Measurements from ENCODE around the gene MS4A6A. TPM values are rescaled to one million over a fixed set of nuclear protein-coding genes. Genes with fewer than 3 reads are reported as not detected.

MS4A6A gene
- total and polyA plus RNA-seq, 9 of the 15 experiments (the other 6 are each of a cell fraction or from before 2014, with no cell fraction given) = 0.57 to 9.5 (median 4.2) TPM

GRCh38 chr11:60230681-60231080 is 47.8 kb upstream of the MS4A6A start:
- in situ Hi-C loops (cut with MboI) = no loop called here

More at GRCh38 chr11:60230681-60231080, 47.8 kb upstream of the MS4A6A start:
- no peak overlapping the region for H3K4me2 ChIP-seq (ENCODE audit: insufficient read depth, low read length)
- no peaks in the 10 kb centered on the region for H4K20me1 ChIP-seq (replicated peaks; ENCODE audit: control insufficient read depth, insufficient read depth, low read length)
- intact Hi-C loops (cut with micrococcal nuclease) = no loop called here
- ATAC-seq (no peak), DNase-seq (ENCODE audit: extremely low read depth in 1 of 4, low spot score in 3 of 4) (no peak), FAIRE-seq (no peak)
- H3K36me3 ChIP-seq (ENCODE audit: control insufficient read depth, insufficient read depth, low read length) = no peaks in the 10 kb centered on the region
- no peaks in the 10 kb centered on the region for H3K9me1 ChIP-seq (ENCODE audit: control insufficient read depth, insufficient read depth, low read length)
- ChIA-PET CTCF (ENCODE audit: low intra/inter-chr PET ratio) (no interaction called here), POLR2A (interaction anchor here (0.9 kb wide), 1 partner anchor 11 kb away, joined by 4 read pairs; no protein-coding TSS in a partner anchor)
- 22% methylated on average over 1 of the region's 1 CpG for WGBS (ENCODE audit: insufficient coverage, low coverage, missing lambda C conversion rate)
- no peak overlapping the region for H3K27ac ChIP-seq (ENCODE audit: extremely low read depth, low read depth, low read length)
- 0 out of 5 replicates have a peak, but pooled peaks cover 0 to 2% of the 10 kb centered on the region in 2 experiments for H3K4me1 ChIP-seq (replicated peaks in 1 of 2; ENCODE audit: control insufficient read depth in 2 of 2, insufficient read depth in 2 of 2, low read length in 2 of 2)
- no peaks in the 10 kb centered on the region for H3K27me3 ChIP-seq (ENCODE audit: control insufficient read depth in 2 of 2, insufficient read depth in 2 of 2, low read length in 2 of 2)
- no peak for TF ChIP-seq RUNX1 (IDR thresholded peaks at IDR 0.05; ENCODE audit: low read depth)
- TF ChIP-seq PHF8 (IDR thresholded peaks at IDR 0.05; ENCODE audit: borderline replicate concordance, low read length) = no peak
- TF ChIP-seq SAFB2 (IDR thresholded peaks at IDR 0.05; ENCODE audit: borderline replicate concordance, low read depth, low read length, severe bottlenecking) = no peak
- TF ChIP-seq ZNF696 (CRISPR knock-in tag; conservative IDR thresholded peaks at IDR 0.05) = no peak
- TF ChIP-seq PTTG1 (tag; IDR thresholded peaks at IDR 0.05; ENCODE audit: low read depth) = no peak
- TF ChIP-seq SLC30A9 (CRISPR knock-in tag; IDR thresholded peaks at IDR 0.05) = no peak
- TF ChIP-seq ZNF324 (CRISPR knock-in tag; IDR thresholded peaks at IDR 0.05) = no peak
- TF ChIP-seq SFPQ (IDR thresholded peaks at IDR 0.05; ENCODE audit: low read depth, low read length) = no peak
- no peak for TF ChIP-seq BRD9 (IDR thresholded peaks at IDR 0.05; ENCODE audit: low read depth, partially characterized antibody)
- TF ChIP-seq ZFP36 (IDR thresholded peaks at IDR 0.05; ENCODE audit: low read depth, low read length, partially characterized antibody) = no peak
- TF ChIP-seq RNF2 (IDR thresholded peaks at IDR 0.05) = no peak
- no peak for TF ChIP-seq ZNF79 (CRISPR knock-in tag; IDR thresholded peaks at IDR 0.05; ENCODE audit: low read depth)
- no peak for TF ChIP-seq ZNF766 (CRISPR knock-in tag; conservative IDR thresholded peaks at IDR 0.05)
- no peak for TF ChIP-seq ATF4 (CRISPR knock-in tag; IDR thresholded peaks at IDR 0.05)
- TF ChIP-seq FOXP4 (CRISPR knock-in tag; IDR thresholded peaks at IDR 0.05; ENCODE audit: borderline replicate concordance) = no peak
- no peak for TF ChIP-seq HSF4 (CRISPR knock-in tag; IDR thresholded peaks at IDR 0.05; ENCODE audit: borderline replicate concordance)
- TF ChIP-seq E2F6 (IDR thresholded peaks at IDR 0.05; ENCODE audit: borderline replicate concordance in 1 of 2, extremely low read depth in 1 of 2, insufficient read depth in 1 of 2, insufficient read length in 1 of 2, low read depth in 1 of 2, low read length in 1 of 2, poor library complexity in 1 of 2, severe bottlenecking in 1 of 2) = no peak
- H3K4me3 ChIP-seq = no peak overlapping the region
- BruUV-seq (replicated peaks) = no TSS peak
- no peak overlapping the region for H3K9ac ChIP-seq (ENCODE audit: insufficient read depth in 1 of 2, low read depth in 2 of 2, low read length in 2 of 2)
- H2AFZ ChIP-seq (ENCODE audit: low read depth, low read length) = no peak overlapping the region
- H3K9me3 ChIP-seq (replicated peaks; ENCODE audit: control insufficient read depth, insufficient read depth, low read depth, low read length) = no peaks in the 10 kb centered on the region
- no peaks in the 10 kb centered on the region for H3K79me2 ChIP-seq (ENCODE audit: control insufficient read depth, insufficient read depth, low read length)

Measured in K562 (cell line).